ELR (cell line): ENCODE data around the gene PRDM16.

Experiments
- DNase-seq: peaks from one replicate; pipeline ENCODE4 v3.0.0-alpha.2; 2015; ENCODE audit warnings: low read depth

Gene PRDM16

DNA sequence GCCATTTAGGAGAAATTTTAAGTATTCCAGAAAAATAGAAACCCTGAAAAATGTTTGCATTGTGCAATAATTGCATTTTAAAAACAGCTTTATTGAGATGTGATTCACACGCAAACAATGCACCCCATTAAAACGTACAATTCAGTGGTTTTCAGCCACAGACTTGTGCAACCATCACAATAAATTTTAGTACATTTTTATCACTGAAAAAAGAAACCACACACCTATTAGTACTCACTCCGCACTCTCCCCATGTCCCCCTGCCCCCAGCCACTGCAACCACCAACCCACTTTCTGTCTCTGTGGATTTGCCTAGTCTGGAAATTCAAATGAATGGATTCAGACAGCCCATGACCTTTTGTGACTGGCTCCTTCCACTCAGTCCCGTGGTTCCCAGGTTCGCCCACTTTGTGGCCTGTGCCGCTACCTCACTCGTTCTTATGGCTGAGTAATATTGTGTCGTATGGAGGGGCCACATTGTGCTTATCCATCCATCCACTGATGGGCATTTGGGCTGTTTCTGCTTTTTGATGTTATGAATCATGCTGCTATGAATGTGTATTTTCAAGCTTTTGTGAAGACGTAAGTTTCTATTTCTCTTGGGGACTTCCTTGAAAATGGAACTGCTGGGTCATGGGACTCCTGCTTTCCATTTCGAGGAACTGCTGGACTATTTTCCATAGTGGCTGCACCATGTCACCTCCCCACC, 237.7 kb downstream of the PRDM16 start:
- peak; percentile 48 for DNase-seq

DNA sequence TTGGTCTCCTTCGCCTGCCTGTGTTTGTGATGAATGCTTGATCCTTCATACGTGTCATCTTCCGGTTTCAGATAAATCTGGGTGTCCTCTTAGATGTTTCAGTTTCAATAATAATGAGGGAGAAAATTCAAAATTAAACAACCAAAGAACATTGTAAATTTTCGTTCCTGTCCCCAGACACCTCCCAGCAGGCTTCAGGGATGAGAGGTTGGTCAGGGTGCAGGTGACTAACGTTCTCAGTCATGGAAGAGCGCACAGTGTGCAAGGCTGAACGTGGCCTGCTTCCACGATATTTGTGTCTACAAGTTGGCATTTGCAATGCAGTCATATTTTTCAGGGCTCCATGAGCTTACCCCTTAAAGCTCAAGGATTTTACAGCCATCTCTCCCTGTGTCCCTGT, 238.4 kb downstream of the PRDM16 start:
- DNase-seq = no peak

DNA sequence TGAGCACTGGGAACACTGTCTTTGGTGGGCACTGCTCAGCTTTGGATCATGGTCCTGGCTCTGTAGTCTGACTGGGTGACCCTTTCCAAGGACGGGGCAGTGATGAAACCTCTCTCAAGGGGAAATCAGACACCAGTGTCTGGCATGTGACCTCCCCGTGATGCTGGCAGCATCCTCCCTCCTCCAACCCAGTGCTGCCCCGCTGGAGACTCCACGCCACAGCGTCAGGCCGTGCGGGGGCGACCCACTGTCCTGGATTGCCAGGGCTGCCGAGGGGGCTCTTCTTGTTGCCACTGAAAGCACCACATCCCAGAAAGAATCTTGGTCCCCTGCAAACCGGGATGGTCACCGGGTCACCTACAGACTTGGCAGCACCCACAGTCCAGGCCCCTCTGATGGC, 239.1 kb downstream of the PRDM16 start:
- DNase-seq = no peak

DNA sequence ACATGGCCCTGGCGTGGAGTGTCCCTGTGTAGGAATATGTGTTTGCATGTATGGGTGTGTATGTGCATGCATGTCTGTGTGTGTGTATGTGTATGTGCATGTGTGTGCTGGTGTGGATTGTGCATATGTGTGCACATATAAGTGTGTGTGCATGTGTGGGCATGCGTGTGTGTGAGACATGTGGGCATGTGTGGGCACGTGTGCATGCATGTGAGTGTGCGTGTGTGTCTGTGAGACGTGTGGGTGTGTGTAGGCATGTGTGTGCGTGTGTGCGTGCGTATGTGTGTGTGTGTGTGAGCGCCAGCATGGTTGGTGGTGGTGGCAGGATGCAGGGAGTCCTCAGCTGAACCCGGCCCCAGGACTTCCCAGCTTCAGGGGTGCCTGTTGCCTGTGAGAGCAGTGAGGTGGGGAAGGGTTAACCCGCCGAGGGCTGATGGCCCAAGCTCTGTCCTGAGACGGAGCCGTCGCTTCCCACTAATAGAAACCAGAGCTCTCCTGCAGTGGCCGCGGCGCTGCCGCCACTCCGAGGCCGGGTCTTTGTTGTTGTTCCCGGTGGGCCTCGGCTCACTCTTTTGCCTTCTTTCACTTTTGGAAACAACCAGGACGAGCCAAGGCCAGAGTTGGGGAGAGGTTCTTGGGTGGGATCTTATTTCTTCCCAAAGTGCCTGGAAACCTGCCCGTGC, 241.9 kb downstream of the PRDM16 start:
- DNase-seq = no peak

DNA sequence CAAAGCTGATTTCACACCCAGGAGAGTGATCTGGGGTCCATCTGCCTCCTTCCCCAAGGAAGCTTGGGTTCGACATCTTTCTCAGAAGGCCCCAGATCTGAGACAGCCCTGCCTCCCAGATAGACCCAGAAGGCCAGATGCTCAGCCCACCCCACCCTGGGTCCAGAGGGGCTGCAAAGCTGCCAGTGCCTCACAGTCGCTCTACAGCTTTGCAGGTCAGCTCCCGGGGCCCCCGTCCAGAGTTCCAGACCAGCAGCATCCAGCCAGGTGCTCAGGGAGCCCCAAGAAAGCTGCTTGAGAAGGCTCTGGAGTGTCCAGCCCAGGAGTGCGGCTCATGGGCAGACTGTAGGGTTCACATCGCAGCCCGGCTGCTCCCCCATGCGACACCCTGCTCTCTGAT, 242.7 kb downstream of the PRDM16 start:
- no peak for DNase-seq

DNA sequence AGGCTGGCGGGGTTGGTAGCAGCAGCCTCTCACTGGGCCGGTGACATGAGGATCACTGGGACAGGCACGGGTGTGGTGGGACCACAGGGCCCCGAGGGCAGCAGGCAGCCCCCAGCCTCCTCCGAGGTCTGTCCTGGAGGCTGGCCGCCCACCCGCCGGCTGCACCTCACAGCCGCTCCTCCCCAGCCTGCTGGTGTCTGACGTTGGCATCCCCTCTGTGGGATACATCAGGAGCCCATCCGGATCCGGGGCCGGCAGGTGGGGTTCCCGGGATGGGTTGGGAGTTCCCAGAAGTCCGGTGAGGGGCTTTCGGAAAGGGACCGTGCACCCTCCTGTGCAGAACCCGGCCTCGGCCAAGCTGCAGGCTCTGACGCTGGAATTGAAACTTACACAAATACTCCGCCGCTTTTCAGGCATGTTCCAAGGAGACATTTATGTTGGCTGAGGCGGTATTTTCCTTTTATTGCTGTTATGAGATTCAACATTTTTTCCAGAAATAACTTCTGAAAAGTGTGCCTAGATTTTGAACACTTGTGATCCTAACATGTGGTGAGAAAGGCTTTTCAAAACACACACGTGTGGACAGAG, 243.4 kb downstream of the PRDM16 start:
- DNase-seq = no peak

DNA sequence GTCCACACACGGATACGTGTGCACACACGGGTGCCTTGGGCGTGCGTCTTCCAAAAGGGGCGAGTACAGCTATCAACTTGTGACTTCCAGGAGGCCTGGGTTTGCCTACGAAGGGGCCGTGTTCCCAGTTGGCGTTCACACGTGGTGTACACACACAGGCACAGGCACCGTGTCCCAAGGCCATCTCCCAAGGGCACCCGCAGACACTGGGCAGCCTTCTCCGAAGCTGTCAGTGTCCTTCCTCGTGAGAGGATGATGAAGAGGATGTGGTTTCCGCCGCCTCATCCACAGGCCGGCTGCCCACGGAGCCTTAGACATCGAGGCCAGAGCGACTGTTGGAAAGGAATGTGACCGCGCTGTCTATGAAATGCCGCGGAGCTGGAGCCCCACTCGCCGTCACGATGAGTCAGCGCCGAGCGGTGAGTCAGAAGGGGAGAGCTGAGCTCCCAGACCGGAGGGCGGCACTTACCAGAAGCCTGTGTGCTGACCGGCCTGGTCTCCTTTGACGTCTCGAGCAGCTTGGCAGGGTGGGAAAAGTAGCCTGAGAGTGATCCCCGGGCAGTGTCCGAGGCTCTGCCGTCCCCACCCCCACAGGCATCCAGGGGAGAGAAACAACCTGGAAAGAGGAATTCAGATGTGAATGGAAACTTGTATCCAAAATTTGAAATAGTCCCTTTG, 244.0 kb downstream of the PRDM16 start:
- DNase-seq = peak; percentile 86

DNA sequence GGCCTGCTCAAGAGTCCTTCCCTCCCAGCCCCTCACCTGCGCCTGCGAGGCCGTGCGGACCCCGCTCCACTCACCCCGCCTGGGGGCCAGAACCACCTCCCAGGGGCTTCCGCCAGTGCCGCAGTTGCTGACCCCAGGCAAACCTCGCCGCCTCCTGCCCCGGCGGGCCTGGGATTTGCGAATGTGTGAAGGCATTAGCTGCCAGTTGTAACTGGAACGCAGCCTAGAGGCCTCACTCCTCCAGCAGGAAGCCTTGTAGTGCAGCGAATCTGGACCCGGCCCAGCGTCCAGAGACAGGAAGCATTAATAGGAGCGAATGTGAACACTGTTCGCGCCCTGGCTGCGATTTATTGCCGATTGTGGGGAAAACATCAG, 244.6 kb downstream of the PRDM16 start:
- peak; percentile 57 for DNase-seq

DNA sequence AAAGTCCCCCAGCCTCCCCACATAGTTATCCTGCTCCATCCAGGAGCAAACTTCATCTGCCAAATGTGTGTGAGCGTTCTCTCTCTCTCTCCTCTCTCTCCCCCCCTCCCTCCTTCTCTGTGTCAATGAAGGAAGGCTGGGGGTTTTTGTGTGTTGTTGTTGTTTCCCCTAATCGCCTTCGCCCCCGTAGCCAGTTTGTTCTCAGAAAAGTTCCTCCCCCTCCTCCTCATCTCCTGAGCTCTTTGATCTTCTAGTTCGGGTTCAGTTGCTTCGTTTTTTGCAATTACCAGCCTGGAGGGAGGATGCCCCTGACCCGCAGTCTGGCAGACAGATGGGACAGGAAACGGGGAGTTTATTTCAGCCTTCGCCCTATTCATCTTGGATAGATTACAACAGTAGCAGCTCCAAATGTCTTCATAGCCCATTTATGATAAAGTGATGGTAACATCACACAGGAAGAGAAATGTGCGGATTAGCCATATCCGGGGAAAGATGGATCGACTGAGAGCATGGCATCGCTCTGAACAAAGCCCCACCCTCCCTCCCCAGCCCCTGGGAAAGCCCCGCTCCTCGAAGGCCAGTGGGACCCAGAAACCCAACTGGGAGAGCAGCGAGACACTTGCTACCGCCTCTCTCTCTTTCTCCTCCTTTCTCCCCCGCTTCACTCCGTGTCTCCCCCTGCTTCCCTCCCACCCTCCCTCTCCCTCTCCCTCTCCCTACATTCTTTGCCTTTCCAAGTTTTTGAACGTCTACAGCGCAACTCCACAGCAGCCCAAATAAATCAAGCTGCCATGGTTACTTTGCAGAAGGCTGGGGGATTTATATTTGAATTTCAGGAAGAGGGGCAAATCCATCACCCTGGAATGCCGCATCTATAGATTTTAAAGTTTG, 245.7 kb downstream of the PRDM16 start:
- no peak for DNase-seq

DNA sequence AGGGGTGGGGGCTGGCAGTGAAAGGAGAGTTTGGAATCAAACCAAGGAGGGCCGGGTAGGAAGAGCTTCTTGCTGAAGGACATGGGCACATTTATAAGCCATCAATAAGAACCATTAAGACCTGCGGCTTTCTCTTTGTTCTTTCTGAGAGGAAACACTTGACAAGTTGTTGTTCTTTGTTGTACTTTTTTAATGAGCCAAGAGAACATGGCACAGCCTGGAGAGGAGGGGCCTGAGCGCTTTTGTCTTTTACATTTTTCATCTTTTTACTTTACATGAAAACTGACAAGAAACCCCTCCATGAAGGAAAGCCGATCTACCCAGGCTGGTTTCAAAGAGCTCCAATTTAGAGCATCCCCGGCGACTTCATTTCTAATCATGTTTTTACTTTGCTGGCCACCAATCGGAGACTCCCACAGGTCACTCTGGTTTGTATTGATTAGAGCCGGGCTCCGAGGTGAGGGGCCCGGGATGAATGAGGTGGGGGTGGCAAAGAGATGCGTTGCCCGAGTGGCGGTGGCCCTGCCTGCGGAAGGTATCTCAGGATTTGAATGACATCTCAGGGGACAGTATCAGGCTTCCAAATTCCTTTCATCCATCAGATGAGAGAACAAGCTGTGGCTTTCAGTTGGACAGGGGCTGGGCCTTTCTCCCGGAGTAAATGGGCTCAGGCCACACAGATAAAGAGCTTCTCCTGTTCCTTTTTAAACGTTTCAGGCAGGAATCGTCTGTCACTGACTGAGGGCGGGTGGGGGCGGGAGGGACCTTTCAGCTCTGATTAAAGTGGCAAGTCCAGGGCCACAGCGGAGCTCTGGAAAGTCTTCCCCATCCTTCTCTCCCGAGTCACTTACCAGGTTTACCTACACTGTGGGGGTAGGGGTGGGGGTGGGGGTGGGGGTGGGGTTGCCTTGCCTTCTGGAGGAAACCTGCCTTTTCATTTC, 246.7 kb downstream of the PRDM16 start:
- DNase-seq = no peak

DNA sequence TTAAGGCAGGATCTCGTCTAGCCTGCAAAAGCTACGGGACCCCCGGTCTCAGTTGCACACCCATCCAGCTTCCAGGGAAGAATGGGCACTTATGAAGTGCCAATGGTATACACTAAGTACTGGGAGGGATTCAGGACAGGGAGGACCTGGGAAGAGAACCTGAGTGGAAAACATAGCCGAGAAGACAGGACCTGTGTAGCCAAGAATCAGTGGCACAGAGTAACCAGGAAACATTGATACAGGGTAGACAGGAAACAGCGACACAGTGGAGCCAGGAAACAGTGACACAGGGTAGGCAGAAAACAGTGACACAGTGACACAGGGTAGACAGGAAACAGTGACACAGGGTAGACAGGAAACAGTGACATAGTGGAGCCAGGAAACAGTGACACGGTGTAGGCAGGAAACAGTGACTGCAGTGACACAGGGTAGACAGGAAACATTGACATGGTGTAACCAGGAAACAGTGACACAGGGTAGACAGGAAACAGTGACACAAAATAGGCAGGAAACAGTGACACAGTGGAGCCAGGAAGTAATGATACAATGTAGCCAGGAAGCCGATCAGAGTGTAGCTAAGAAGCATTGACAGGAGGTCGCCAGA, 247.4 kb downstream of the PRDM16 start:
- no peak for DNase-seq

DNA sequence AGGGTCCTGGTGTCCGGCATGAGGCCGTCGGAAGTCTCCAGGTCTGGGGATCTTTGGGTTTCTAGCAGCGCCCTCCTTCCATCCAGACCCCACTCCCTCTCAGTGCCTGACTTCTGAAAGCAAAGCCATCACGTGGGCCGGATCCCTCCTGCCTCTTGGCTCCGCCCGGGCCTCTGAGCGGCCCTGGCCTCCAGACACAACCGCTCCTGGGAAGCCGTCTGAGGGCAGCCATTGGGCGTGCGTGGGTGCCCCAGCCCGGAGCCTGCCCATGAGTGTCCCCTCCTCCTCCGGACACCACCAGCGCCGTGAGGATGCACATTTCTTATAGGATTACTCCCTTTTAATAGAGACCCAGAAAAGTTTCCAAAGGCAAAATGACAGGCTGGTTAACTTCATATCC, 248.5 kb downstream of the PRDM16 start:
- DNase-seq = no peak

DNA sequence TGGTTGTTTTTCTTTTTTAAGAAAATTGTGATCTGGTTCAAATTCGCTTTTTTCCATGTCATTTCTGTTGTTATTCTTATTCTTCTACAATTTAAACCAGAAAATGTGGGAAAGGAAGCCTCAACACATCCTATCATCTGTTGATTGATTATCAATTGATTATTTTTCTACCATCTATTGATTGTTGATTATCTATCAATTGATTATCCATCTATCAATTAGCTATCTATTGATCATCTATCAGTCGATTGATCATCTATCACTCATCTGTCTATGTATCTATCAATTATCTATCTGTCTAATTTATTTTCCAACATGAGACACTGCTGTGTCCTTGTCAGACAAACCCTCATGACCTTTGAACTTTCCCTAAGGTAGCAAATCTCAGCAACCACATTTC, 249.3 kb downstream of the PRDM16 start:
- DNase-seq = no peak

DNA sequence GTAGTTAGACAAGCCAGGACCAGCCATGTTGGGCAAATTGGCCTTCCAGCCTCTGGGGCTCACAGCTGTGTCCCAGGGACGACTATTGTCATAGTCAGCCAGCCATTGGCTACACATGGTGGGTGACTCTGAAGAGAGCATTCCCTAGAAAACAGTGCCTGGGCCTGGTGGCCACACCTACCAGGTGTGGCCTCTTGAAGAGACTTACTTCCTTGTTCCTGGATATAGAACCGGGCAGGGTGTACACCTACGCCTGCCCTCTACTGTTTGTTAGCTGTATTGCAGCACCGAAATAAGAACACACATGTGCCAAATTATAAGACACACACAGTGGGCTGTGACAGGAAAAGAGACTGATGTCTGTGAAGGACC, 250.9 kb downstream of the PRDM16 start:
- peak; percentile 34 for DNase-seq

DNA sequence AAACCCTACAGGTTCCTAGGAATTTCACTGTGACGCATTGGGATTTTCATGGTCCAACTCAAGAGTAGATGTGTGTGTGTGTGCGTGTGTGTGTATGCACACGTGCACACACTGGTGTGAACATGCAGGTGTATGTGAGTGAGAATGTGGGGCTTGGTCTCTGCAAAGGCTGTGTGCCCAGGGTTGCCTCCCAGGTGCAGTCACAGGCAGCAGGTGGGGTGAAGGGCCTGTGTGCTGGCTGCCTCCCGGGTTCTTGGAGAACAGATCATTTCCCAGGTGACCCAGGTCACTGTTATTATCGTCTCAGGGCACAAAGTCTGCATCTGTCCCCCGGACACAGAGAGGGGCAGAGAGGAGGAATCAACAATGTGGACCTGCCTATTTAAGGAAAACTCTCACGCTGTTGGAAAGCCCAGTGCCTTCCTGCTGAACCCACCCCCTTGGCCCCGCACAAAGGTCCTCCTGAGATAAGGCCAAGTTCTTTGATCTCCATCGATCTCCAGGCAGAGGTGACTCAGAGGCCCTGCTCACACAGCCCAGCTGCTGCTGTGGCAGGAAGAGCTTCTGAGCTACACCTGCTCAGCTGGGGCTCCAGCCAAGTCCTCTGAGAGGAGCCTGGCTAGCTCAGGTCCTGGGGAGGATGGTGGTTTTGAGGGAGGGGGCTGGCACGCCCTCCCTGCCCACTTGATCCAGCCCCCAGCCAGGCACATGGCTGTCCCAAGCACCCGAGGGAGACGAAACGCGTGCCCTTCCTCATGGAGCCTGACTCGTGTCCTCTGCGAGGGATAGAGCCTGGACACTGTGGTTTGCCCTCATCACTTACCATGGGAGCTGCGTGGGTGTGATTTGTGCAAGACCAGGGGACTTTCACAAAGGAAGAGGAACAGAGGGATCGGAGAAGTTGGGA, 251.5 kb downstream of the PRDM16 start:
- DNase-seq = no peak

DNA sequence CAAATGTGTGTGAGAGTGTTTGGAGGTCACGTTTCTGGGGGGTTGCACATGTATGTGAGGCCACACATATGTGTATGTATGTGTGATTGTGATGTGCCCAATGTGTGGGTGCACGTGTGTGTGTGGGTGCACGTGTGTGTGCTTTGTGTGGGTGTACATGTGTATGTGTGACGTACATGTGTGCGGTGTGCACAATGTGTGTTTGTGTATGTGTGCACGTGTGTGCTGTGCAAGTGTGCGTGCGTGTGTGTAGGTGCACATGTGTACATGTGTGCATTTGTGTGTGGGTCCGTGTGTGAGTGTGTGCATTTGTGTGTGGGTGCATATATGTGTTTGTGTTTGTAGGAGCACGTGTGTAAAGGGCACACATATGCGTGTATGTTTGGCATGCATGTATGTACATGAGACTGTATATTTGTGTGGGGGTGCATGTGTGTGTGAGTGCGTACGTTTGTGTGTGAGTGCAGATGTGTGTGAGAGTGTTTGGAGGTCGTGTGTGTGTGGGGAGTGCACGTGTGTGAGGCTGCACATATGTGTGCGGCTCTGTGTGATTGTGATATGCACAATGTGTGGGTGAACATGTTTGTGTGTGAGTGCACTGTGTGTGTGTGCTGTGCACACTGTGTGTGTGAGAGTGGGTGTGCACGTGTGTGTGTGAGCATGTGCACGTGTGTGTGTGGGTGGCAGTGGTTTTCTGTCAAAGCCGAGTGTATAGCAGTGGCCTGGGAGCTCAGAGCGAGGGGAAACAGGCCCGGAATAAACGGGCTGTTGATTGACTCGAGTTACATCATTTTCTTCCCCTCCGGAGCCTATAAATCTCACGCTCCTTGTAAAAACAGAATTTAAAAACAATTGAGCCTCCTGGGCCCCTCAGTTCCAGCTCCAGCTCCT, 252.8 kb downstream of the PRDM16 start:
- no peak for DNase-seq

DNA sequence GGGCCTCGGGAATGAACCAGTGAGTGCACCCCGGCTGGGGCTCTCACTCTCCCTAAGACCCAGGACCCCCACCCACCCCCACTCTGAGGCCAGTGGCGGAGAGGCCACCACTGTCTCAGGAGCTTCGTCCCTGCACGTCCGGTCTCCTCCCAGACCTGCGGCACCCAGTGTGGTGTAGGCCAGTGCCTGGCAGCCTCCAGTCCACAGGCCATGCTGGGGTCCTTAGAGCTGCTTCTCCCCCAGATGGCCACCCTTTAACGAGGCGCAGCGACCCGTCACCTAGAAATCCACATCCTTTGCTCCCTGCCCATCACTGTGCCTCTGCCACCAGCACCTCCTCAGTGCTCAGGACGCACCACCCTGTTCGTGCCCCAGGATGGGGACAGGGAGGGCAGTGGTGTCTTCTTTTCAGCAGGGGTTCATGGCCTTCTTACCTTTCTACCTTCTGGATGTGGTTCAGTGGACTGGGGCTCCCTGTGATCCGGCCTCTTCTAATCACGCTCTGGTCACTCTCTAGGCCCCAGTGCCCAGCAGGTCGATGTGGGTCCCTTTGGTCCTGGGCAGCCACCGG, 253.5 kb downstream of the PRDM16 start:
- no peak for DNase-seq
